Vagina (tissue), 2 donors: ENCODE measurements around the gene DYNLRB2. TPM values are rescaled to one million over a fixed set of nuclear protein-coding genes. Genes with fewer than 3 reads are reported as not detected.

Source experiments
- DNase-seq, 2 donors: peaks; one replicate each; pipeline ENCODE4 v3.0.0-alpha.2; 2017; ENCODE audit errors: extremely low spot score in 2 of 2
- H3K27ac ChIP-seq: fragments of 200-600 bp; sonication (generic); one replicate; pipeline ENCODE4 v1.5.1; 2019
- H3K27me3 ChIP-seq: fragments of 200-600 bp; sonication (generic); one replicate; pipeline ENCODE4 v1.5.1; 2019
- H3K36me3 ChIP-seq, 2 donors: fragments of 200-600 bp; sonication (generic); one replicate each; pipeline ENCODE4 v1.5.1; 2017 to 2019
- H3K4me1 ChIP-seq: fragments of 200-600 bp; sonication (generic); one replicate; pipeline ENCODE4 v1.5.1; 2019
- H3K4me3 ChIP-seq, 2 donors: fragments of 200-600 bp; sonication (generic); 1 replicate in 1 of 2; 2 replicates in 1 of 2; pipeline ENCODE4 v1.5.1; 2016 to 2019
- H3K9me3 ChIP-seq: fragments of 200-600 bp; sonication (generic); one replicate; pipeline ENCODE4 v1.5.1; 2019
- POLR2A ChIP-seq, 2 donors: fragments of 450-650 bp; IDR thresholded peaks; one replicate each; pipeline ENCODE4 v1.6.1; 2017; ENCODE audit warnings: antibody characterized with exemption in 2 of 2, mild to moderate bottlenecking in 2 of 2, moderate library complexity in 2 of 2
- POLR2AphosphoS5 ChIP-seq, 2 donors: sonication (generic); formaldehyde crosslinking; IDR thresholded peaks; one replicate each; pipeline ENCODE4 v1.9.0; 2017; ENCODE audit warnings: antibody characterized with exemption in 2 of 2, mild to moderate bottlenecking in 2 of 2, low read depth in 1 of 2; ENCODE audit not compliant: insufficient read depth in 1 of 2
- intact Hi-C: fragments of 100-400 bp; cut with DNase I; formaldehyde crosslinking; loops from one replicate; pipeline ENCODE4 v1.15.1; 2023
- total RNA-seq: library from RNA; depleted of rRNA; stranded (reverse); fragments of >200 nt; gene quantifications from one replicate; pipeline ENCODE4 v1.2.3, GENCODE V29; 2016
- TF ChIP-seq, protein P1 (sequence below), 3 experiments: fragments of 450-650 bp in 2 of 3; fragments of 200-600 bp in 1 of 3; sonication (generic) in 1 of 3; IDR thresholded peaks; one replicate each; pipeline ENCODE4 v1.5.1; 2017 to 2019; ENCODE audit warnings: antibody characterized with exemption in 3 of 3, mild to moderate bottlenecking in 2 of 3, moderate library complexity in 2 of 3

DYNLRB2 gene
- total RNA-seq, 1 donor from 2014 or later, result not detected

GRCh38 chr16:80546249-80546648 lies 5.5 kb downstream of the DYNLRB2 start:
- Histone ChIP-seq H3K9me3 (no peaks in the 10 kb centered on the region), H3K27ac (no peak overlapping the region), H3K4me1 (no peaks in the 10 kb centered on the region), H3K36me3 (no peaks in the 10 kb centered on the region), H3K27me3 (no peaks in the 10 kb centered on the region), H3K4me3 (no peak overlapping the region)
- intact Hi-C loops, result no loop called here
- TF ChIP-seq POLR2A (IDR thresholded peaks at IDR 0.05), result no peak
- TF ChIP-seq POLR2AphosphoS5 (IDR thresholded peaks at IDR 0.05; ENCODE audit: insufficient read depth in 1 of 2, low read depth in 1 of 2), result no peak
- TF ChIP-seq, protein P1, sequence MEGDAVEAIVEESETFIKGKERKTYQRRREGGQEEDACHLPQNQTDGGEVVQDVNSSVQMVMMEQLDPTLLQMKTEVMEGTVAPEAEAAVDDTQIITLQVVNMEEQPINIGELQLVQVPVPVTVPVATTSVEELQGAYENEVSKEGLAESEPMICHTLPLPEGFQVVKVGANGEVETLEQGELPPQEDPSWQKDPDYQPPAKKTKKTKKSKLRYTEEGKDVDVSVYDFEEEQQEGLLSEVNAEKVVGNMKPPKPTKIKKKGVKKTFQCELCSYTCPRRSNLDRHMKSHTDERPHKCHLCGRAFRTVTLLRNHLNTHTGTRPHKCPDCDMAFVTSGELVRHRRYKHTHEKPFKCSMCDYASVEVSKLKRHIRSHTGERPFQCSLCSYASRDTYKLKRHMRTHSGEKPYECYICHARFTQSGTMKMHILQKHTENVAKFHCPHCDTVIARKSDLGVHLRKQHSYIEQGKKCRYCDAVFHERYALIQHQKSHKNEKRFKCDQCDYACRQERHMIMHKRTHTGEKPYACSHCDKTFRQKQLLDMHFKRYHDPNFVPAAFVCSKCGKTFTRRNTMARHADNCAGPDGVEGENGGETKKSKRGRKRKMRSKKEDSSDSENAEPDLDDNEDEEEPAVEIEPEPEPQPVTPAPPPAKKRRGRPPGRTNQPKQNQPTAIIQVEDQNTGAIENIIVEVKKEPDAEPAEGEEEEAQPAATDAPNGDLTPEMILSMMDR (IDR thresholded peaks at IDR 0.05), result no peak
- DNase-seq, result no peak

DNA sequence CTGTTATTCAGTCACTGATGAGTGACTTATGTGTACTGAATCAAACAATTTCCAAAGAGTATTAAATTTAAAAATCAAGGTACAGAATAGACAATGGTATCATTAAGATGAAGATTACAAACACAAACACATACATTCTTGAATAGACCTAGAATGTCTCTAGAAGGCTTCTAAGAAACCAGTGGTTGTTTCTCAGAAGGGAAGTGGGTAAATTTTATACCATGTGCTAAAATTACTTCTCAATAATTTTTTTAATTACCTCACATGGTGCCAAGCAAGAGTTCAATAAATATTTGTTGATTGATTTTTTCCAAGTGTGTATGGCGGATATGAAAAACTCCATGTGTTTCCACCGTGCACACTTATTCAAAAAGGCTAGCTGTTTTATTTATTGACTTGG lies 6.4 kb downstream of the DYNLRB2 start:
- Histone ChIP-seq H3K36me3 (no peaks in the 10 kb centered on the region), H3K27ac (no peak overlapping the region), H3K4me1 (no peaks in the 10 kb centered on the region), H3K9me3 (no peaks in the 10 kb centered on the region), H3K27me3 (no peaks in the 10 kb centered on the region), H3K4me3 (no peak overlapping the region)
- DNase-seq, result no peak
- intact Hi-C loops, result no loop called here
- TF ChIP-seq POLR2AphosphoS5 (IDR thresholded peaks at IDR 0.05; ENCODE audit: insufficient read depth in 1 of 2, low read depth in 1 of 2) (no peak), POLR2A (IDR thresholded peaks at IDR 0.05) (no peak)
- TF ChIP-seq, protein P1 (IDR thresholded peaks at IDR 0.05), result no peak

- TF ChIP-seq, protein P1 (IDR thresholded peaks at IDR 0.05), result no peak
- TF ChIP-seq POLR2A (IDR thresholded peaks at IDR 0.05) (no peak), POLR2AphosphoS5 (IDR thresholded peaks at IDR 0.05; ENCODE audit: insufficient read depth in 1 of 2, low read depth in 1 of 2) (no peak)
- no peak overlapping the region for H3K4me3 ChIP-seq
- H3K36me3 ChIP-seq, result no peaks in the 10 kb centered on the region
- intact Hi-C loops, result no loop called here
- H3K27ac ChIP-seq, result no peak overlapping the region
- H3K27me3 ChIP-seq, result no peaks in the 10 kb centered on the region
- no peak for DNase-seq
- no peaks in the 10 kb centered on the region for H3K4me1 ChIP-seq
- no peaks in the 10 kb centered on the region for H3K9me3 ChIP-seq
Measured at GRCh38 chr16:80552277-80552676, 11.5 kb downstream of the DYNLRB2 start.

- Histone ChIP-seq H3K27me3 (no peaks in the 10 kb centered on the region), H3K9me3 (no peaks in the 10 kb centered on the region), H3K36me3 (no peaks in the 10 kb centered on the region), H3K27ac (no peak overlapping the region), H3K4me1 (no peaks in the 10 kb centered on the region), H3K4me3 (no peak overlapping the region)
- DNase-seq, result no peak
- TF ChIP-seq POLR2AphosphoS5 (IDR thresholded peaks at IDR 0.05; ENCODE audit: insufficient read depth in 1 of 2, low read depth in 1 of 2) (no peak), POLR2A (IDR thresholded peaks at IDR 0.05) (no peak)
- TF ChIP-seq, protein P1 (IDR thresholded peaks at IDR 0.05), result no peak
- intact Hi-C loops, result no loop called here
Measured at GRCh38 chr16:80554033-80554432, 13.2 kb downstream of the DYNLRB2 start.

DNA sequence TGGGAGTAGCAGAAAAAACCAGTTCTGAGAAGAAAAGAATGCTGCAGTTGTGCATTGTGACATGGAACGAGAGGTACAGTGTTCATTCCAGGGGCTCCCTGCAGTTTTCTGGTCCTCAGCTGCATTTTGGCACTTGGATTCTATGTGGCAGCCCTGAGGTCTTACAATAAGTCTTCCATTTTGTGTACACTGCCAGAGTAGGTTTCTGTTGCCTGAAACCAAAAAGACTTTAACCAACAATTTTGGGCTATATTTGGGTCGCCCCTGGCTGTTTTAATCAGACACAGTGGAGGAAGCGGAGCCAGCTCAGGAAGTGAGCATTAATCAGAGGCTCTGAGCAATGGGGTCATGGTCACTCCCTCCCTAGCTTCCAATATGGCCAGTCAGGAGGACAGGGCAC lies 15.7 kb downstream of the DYNLRB2 start:
- TF ChIP-seq POLR2A (IDR thresholded peaks at IDR 0.05), result no peak
- no peak for TF ChIP-seq POLR2AphosphoS5 (IDR thresholded peaks at IDR 0.05; ENCODE audit: insufficient read depth in 1 of 2, low read depth in 1 of 2)
- TF ChIP-seq, protein P1 (IDR thresholded peaks at IDR 0.05), result no peak
- Histone ChIP-seq H3K4me1 (no peaks in the 10 kb centered on the region), H3K36me3 (no peaks in the 10 kb centered on the region), H3K27me3 (no peaks in the 10 kb centered on the region), H3K27ac (no peak overlapping the region), H3K9me3 (no peaks in the 10 kb centered on the region), H3K4me3 (no peak overlapping the region)
- intact Hi-C loops, result no loop called here
- no peak for DNase-seq
